Measurements from ENCODE around the gene SHISA8. TPM values are rescaled to one million over a fixed set of nuclear protein-coding genes. Genes with fewer than 3 reads are reported as not detected.

SHISA8 gene
- total RNA-seq, 1 donor from 2014 or later: 0.40 TPM

DNA sequence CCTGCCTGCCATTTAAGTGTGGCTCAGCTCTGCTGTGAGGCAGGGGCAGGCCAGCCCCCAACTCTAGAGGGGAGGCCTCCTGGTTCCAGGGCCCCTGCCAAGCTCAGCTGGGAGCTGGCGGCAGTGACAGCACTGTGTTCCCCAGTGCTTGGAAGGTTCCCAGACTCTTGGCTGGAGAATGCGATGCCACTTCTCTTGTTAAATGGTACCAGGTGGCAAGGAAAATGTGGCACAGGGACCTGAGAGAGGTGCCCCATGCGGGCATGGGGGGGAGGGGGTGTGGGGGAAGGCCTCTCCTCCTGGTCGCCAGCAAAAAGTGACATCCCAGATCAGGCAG is 20.1 kb upstream of the SHISA8 start:
- DNase-seq (ENCODE audit: low spot score) (no peak), ATAC-seq (no peak)
- intact Hi-C loops (cut with DNase I): no loop called here

DNA sequence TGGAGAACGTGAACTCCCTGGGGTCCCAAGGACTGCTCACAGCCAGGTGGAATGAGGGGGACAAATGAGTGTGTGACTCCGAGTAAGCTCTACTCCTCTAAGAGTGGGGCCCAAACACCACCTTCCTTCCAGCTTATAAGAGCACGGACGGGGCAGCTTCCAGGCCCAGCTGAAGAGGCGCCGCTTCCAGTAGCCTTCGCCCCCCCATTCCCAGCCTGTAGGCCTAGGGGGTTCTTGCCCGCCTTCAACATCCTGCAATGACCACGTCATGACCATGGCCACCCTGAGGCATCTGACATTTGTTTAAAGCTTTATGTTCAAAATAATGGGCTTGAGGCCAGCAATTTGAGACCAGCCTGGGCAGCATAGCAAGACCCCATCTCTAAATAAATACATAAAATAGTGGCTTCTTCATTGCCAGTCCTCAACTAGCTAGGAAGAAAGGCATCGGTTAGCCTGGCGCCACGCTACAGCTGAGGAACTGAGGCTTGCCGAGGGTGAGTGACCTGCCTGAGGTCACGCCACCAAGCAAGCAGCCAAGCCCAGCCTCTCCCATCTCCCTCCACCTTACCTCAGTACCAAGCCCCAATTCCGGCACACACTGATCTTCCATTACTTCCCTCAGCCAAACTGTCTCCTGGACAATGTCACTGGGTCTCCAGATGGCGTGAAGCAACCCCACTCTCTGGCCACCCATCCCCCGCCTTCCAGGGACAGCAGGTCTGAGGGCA is 19.6 kb upstream of the SHISA8 start:
- no peak for DNase-seq (ENCODE audit: low spot score)
- intact Hi-C loops (cut with DNase I): no loop called here
- ATAC-seq: no peak

DNA sequence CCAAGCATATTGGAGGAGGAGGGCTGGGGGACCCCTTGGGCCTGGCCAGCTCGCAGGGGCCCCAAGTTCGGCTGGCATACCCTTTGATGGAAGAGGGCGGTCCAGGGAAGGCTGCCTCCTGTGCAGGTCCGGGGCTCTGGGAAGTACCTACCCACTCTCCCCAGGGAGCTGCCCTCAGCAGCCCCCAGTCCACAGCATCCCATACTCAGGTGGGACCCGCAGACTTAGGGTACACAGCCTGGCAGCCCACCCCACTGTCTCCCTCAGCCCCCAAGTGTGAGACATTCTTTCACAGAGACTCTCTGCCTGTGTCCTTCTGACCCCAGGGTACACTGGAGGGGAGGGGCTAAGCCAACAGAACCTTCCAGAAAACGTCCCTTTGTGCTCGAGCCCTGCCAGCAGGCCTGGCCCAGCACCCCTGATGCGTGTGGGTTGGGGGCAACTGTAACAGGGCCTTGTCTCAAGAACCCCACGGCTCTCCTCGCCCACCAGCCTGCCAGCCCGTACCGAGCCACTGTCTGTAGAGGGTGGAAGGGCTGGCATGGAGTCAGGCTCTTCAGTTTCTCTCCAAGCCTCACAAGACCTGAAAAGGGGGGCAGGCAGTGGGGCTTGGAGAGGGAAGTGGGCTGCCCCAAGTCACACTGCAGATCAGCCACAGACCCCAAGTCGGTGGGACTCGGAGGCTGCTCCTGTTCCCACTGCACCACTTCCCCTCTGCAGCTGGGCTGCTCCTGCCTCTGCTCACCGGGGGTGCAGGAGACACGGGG is 18.7 kb upstream of the SHISA8 start:
- intact Hi-C loops (cut with DNase I): no loop called here
- ATAC-seq: no peak
- no peak for DNase-seq (ENCODE audit: low spot score)

- ATAC-seq (no peak), DNase-seq (ENCODE audit: low spot score) (no peak)
- intact Hi-C loops (cut with DNase I): no loop called here
These were observed 17.5 kb upstream of the SHISA8 start for GRCh38 chr22:41932353-41932752.

- ATAC-seq (no peak), DNase-seq (ENCODE audit: low spot score) (no peak)
- intact Hi-C loops (cut with DNase I): no loop called here
These were observed 16.9 kb upstream of the SHISA8 start for GRCh38 chr22:41931701-41932269.

- intact Hi-C loops (cut with DNase I): no loop called here
- no peak for ATAC-seq
These were observed 14.5 kb upstream of the SHISA8 start for GRCh38 chr22:41929418-41929810.

GRCh38 chr22:41928593-41929417 is 13.9 kb upstream of the SHISA8 start:
- ATAC-seq: no peak
- intact Hi-C loops (cut with DNase I): loop anchor here (1.0 kb wide), 1 partner anchor 36 kb away; no protein-coding TSS in a partner anchor
- DNase-seq (ENCODE audit: low spot score): no peak

More at GRCh38 chr22:41929418-41929810, 14.5 kb upstream of the SHISA8 start:
- no peak for DNase-seq (ENCODE audit: low spot score)

DNA sequence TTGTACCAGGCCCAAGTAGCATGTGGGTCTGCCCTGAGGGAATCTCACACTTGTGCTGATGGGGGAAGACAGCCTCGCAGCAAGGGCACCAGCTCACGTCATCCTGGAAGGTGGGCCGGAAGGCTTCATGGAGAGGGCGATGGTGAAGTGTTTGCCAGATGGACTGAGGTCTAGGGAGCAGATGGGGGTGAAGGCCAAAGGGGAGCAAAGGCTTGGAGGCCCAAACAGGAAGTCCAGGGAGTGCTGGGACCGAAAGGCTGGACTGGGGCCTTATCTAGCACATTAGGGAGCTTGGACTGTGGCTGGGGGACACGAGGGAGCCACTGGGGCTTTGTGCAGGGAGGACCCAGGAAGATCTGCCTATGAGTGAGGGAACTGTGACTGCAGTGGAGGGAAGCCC is 12.9 kb upstream of the SHISA8 start:
- intact Hi-C loops (cut with DNase I): loop anchor here (1.0 kb wide), 1 partner anchor 35 kb away; no protein-coding TSS in a partner anchor
- DNase-seq (ENCODE audit: low spot score) (no peak), ATAC-seq (no peak)

DNA sequence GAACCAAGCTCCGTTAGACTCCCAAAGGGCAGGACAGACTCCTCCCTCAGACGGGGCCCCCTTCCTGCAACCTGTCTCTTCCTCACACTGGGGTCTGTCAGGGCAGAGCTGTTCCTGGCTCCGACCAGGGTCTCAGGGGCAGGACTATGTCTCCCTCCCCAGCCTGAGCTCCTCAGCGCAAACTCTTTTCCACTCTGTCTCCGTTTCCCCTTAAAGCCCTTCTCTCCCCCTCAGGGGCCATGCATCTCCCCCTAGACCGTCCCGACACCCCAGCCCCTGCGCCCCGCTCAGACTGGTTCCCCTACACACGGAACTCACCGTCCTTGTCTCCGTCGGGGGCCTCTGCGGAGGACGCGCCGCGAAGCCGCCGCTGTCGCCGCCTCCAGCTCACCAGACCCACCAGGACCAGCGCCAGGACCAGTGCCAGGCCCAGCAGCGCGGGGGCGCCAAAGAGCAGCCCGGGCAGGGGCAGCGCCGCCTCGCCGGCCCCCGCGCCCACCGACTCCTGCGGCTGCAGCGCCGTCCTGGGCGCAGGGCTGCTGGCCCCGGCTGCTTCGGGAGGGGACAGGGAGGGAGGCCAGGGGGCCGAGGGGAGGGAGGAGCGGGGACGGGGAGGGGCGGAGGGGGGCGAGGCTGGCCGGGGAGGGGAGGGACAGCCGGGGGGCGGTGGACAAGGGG is 11.0 kb upstream of the SHISA8 start:
- ATAC-seq (peak; percentile 56), DNase-seq (ENCODE audit: low spot score) (no peak)
- intact Hi-C loops (cut with DNase I): no loop called here

GRCh38 chr22:41923595-41924276 is 8.9 kb upstream of the SHISA8 start:
- DNase-seq (ENCODE audit: low spot score) (no peak), ATAC-seq (no peak)
- intact Hi-C loops (cut with DNase I): no loop called here

DNA sequence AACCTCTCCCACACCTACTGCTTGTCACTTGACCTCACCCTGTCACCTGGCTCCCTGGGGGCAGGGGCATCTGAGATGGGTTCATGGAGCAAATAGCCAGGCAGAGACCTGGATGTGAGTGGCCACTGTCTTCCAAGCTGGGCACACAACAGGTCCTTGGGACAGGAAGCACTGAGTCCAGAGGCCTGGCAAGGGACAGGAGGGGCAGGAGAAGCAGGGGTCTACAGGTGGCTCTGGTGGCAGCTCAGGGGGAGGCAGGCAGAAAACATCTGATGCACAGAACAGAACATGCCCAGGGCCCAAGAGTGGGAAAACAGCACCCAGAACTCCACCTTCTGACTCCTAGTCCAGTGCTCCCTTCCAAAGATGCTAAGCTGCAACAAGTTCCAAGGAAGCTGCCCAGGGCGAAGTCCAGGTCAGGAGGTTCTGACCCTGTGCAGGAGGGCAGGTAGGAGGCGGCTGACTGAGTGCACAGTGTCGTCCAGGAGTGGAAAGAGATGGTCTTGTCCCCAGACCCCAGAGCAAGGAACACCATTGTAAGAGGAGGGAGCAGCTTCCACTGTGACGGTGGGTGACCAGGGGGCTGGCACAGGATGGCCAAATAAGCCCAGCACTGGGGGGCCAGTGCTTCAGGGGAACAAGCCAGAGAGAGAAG is 8.2 kb upstream of the SHISA8 start:
- intact Hi-C loops (cut with DNase I): no loop called here
- ATAC-seq (no peak), DNase-seq (ENCODE audit: low spot score) (no peak)

GRCh38 chr22:41922328-41922727 is 7.5 kb upstream of the SHISA8 start:
- no peak for ATAC-seq
- no peak for DNase-seq (ENCODE audit: low spot score)
- intact Hi-C loops (cut with DNase I): no loop called here

- intact Hi-C loops (cut with DNase I): no loop called here
- peak; percentile 35 for ATAC-seq
These were observed 5.5 kb upstream of the SHISA8 start for GRCh38 chr22:41920271-41920976.

GRCh38 chr22:41919357-41920224 is 4.7 kb upstream of the SHISA8 start:
- peak; percentile 72 for ATAC-seq
- DNase-seq (ENCODE audit: low spot score): peak; percentile 85
- intact Hi-C loops (cut with DNase I): no loop called here

More at GRCh38 chr22:41920271-41920976, 5.5 kb upstream of the SHISA8 start:
- DNase-seq (ENCODE audit: low spot score): no peak

DNA sequence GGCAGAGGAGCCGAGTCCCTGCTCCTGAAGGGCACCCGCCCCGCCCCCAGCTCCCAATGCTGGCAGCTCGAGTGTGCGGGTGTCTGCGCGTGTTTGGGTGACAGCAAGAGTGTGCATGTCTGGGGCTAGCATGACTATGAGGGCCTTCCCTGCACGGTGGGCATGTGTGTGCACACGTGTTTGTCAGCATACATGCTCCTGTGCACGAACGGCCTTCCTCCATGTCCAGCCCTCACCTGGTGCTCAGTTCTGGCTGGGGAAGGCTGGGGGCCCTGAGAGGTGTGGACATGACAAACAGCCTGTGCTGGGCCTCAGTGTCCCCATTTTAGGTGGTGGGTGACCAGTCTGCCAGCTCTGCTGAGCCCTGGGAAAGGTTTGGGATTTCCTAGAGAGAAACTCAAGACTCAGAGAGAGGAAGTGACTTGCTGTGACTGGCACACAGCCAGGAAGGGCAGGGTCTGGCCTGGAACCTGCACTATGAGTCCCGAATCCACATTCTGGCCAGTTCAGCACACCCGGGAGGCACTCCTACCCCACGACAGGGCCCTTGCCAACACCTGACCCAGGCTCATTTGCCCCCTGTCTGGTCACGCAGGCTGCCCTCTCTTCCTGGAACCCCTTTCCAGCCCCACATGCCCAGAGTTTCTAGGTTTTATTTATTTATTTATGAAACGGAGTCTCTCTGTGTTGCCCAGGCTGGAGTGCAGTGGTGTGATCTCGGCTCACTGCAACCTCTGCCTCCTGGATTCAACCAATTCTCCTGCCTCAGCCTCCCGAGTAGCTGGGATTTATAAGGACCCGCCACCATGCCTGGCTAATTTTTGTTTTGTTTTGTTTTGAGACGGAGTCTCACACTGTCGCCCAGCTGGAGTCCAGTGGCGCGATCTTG is 3.3 kb upstream of the SHISA8 start:
- intact Hi-C loops (cut with DNase I): no loop called here
- DNase-seq (ENCODE audit: low spot score) (peak; percentile 81), ATAC-seq (no peak)

Data from sciatic nerve (tissue), 2 donors.